Fibroblast of upper back skin (primary cell): ENCODE measurements around the gene AUTS2.
A peak's percentile ranks its signal among the peaks of the same experiment; 100 is the strongest.

Experiments
- DNase-seq: peaks from one replicate; pipeline ENCODE4 v3.0.0-alpha.2; 2013

The AUTS2 gene

DNA sequence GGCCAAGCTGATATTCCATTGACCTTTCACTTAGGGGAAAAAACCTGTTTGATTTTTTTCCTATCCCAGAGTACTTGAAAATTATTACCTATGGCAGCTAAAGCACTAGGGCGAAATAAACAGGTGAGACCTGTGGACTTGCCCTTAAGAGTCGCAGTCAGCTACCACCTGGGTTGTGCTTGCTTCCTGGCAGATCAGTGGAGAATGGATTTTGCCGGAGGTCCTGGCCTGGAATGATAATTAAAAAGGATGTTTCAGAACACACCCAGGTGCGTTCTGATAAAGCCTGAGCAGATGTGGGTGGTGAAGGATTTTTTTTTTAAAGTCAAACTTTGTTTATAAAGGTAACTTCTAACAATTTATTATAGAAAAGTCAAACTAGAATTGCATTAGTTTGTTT lies 59.1 kb downstream of the AUTS2 start:
- no peak for DNase-seq

- no peak for DNase-seq
Measured at GRCh38 chr7:69657985-69658384, 59.7 kb downstream of the AUTS2 start.

- DNase-seq: peak; percentile 70
Measured at GRCh38 chr7:69659983-69660382, 61.7 kb downstream of the AUTS2 start.

DNA sequence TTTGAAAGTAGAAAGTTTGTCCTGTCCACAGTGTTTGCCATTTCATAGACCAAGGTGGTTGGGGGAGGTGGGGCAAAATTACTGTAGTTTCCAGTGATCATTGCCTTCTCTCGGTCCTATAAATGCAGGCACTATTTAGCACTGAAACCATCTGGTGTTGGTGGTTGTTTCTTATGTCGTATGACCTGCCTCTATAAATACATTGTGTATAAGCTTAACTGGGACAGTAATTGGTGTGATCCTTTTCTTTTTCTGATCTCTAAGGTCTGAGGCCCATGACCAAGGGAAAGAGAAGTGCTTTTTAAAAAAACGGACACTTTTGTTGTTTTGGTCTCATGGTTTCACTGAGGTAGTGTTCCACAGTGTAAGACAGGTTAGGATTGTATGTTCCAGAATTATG lies 63.1 kb downstream of the AUTS2 start:
- DNase-seq: no peak

DNA sequence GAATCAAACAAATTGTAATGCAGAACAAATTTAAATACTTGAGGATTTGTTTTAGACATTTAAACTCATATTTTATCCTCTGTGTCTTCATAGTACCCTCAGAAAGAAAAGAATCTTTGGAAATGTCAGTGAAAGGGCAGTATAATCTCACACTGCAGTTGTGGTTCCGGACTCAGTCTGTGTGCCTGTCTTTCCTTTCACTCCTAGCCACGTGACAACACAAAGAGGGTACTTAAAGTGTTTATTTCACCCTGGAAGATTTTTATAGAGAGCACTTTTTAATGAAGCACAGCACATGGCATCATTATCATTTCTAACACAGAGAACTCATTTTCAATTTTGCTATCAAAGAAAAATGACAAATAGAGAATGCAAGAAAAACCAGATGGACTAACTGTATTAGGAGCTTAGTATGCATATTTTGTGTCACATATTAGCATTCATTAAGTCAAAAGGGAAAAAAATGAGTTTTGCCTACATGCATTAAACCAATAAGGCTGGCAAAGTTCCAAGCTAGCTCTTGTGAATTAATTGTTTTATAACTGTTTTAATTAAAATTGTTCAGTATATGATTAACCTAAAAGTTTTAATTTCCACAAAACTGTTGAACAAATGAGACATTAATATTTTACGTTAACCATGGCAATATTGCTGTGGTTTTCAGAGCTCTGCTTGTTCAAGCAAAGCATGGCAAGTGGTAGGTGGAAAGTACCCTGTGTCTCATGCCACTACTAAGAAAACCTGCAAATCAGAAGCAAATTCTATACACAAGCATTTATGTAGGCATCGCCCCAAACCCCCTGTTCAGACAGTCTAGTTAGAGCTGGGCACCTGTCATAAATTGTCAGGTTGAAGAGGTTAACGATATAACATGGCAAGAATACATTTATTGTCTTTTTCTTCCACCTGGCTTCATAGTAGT lies 65.9 kb downstream of the AUTS2 start:
- no peak for DNase-seq

- DNase-seq: no peak
Measured at GRCh38 chr7:69665369-69665768, 67.1 kb downstream of the AUTS2 start.

DNA sequence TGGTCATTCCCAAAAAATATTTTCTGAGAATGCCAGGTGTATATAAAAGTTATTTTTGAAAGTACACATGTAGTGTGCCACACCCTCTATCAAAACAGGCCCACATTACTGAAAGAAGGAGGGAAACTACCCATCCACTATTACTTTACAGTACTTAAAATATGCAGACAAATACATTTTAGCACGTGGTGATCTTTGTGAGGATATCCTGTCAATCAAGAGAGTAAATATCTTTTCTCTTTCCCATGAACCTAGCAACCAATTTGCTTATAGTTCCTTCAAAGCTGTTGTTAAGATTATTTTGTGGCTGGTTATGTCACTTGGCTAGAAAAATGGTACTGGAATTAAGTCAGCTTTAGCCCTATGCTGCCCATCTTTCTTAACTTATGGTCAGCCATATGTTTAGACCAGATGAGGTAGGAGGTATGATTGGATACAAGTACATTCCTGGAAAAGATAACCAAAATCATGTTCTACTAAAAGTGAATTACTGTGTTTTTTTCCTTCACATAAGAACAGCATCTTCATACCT lies 70.1 kb downstream of the AUTS2 start:
- DNase-seq: no peak

DNA sequence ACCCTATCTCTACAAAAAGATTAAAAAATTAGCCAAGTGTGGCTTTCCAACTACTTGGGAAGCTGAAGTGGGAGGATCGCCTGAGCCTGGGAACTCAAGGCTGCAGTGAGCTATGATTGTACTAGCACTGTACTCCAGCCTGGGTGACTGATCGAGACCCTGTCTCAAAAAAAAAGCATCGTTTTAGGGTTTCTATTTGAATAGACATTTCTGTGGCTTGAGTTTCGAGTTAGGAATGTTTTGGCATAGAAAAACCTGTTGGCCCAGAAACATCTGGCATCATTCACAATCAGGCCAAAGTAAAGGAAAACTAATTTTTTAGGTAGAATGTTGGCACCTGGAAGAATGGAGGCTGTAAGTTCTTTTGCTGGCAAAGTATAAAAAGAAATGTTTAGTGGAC lies 72.4 kb downstream of the AUTS2 start:
- peak; percentile 71 for DNase-seq

- no peak for DNase-seq
Measured at GRCh38 chr7:69673074-69673473, 74.8 kb downstream of the AUTS2 start.

DNA sequence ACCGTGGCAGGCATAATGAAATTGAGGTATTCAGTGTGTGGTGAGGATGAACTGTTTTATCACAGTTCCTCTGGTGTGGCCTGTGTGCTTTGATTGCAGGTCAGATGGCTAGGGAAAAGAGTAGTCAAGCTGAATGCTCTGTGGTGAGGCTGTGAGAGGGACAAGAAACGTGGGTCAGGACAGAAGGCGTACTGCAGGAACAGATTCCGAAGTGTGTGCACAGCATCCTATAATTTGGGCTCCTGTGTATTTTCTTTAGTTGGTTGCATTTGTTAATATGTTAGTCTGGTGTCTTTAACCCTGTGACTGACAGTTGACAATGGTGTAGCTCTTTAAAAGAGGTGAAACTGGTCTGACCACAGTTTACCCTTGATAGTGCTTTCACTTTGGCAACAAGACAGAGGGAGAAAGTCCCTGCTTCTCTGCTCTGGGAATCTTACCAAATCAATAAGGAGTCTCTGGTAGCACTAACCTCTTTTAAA lies 76.5 kb downstream of the AUTS2 start:
- no peak for DNase-seq

- DNase-seq: no peak
Measured at GRCh38 chr7:69676247-69676646, 78.0 kb downstream of the AUTS2 start.

GRCh38 chr7:69677054-69677852 lies 79.0 kb downstream of the AUTS2 start:
- no peak for DNase-seq

- DNase-seq: no peak
Measured at GRCh38 chr7:69677881-69678493, 79.7 kb downstream of the AUTS2 start.

DNA sequence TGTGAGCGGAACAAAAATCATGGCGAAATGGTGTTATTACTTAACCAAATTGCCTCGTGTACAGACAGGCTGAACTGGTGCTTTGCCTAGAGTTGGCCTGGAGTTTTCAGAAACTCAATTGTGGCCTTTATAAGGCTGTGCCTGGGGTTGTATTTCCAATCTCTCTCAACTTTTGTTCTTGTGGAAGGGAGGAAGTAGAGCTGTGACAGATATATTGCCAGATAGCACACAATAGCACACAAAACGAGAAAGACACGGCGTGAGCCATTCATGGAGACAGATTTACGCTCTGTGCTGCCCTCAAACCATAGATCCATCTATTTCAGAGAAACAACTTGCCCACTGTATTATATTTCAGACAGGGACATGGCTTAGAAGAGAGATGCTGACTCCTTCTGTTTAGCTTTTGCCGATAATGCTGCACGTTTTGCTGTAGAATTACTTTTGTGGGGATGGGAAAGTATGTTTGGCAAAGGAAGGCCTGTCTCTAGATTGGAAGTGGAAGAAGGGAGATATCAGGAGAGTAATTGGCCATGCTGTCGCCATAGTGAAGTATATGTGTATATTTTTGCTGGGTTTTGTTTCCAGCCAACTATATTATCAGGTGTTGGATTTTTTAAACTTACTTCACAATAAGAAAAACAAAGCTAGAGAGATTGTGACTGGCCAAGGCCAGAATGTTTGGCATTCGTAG lies 80.4 kb downstream of the AUTS2 start:
- no peak for DNase-seq

GRCh38 chr7:69681181-69681580 lies 82.9 kb downstream of the AUTS2 start:
- DNase-seq: no peak

GRCh38 chr7:69682518-69682917 lies 84.2 kb downstream of the AUTS2 start:
- DNase-seq: no peak

- DNase-seq: no peak
Measured at GRCh38 chr7:69683002-69683401, 84.7 kb downstream of the AUTS2 start.

- no peak for DNase-seq
Measured at GRCh38 chr7:69684369-69685292, 86.4 kb downstream of the AUTS2 start.

DNA sequence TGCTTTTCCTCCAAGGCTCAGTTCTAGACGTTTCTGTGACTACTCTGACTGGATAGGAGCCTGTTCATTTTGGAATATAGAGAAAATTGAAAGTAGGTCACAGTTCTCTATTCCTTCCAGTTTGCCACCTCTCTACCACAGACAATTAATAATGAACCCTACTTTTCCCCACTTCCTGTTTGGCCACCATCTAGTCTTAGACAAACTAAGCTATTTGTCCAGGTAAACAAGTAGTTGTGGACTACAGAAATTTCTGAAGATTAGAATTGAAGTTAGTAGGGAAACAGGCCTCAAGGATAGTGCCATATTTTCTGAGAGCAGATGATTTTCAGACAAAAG lies 87.0 kb downstream of the AUTS2 start:
- no peak for DNase-seq

DNA sequence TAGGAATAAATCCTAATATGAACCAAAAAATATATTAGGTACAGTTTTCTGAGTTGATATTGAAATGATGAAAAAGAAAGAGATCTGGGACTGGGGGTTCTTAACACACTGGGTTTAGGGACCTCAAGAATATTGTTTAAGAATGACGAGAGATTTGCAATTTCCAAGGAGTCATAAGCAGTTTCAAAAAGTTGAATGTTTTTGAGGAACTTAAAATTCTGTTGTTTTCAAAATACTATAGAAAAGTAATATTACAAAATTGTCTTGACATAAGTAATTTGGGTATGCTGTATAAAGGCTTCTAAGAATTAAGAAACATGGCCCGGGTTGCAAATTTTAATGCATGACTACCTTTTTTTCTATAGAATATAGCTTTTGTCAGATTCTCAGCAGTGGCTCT lies 88.1 kb downstream of the AUTS2 start:
- no peak for DNase-seq

- DNase-seq: no peak
Measured at GRCh38 chr7:69687739-69688433, 89.6 kb downstream of the AUTS2 start.
